HG03066 (cell line): ENCODE measurements around the gene CACUL1.
"Not testable (repeated sequence)": the region's sequence is repeated elsewhere in the genome, so short reads cannot be mapped to it uniquely, and the experiment has no call there.

ENCODE experiments used
- ATAC-seq: cut with Tn5 transposase; IDR thresholded peaks from one replicate; pipeline ENCODE4 v1.9.1; 2021; ENCODE audit warnings: low read depth; ENCODE audit not compliant: unreplicated experiment

The CACUL1 gene

GRCh38 chr10:118769898-118770600 lies 15.3 kb upstream of the CACUL1 start:
- ATAC-seq, result no peak

GRCh38 chr10:118768041-118768919 lies 13.5 kb upstream of the CACUL1 start:
- ATAC-seq, result no peak

GRCh38 chr10:118767297-118768040 lies 12.7 kb upstream of the CACUL1 start:
- no peak for ATAC-seq

GRCh38 chr10:118764195-118764594 lies 9.4 kb upstream of the CACUL1 start:
- ATAC-seq, result no peak

- no peak for ATAC-seq
Observed at GRCh38 chr10:118763202-118763988, 8.6 kb upstream of the CACUL1 start.

- no peak for ATAC-seq
Observed at GRCh38 chr10:118760265-118760664, 5.5 kb upstream of the CACUL1 start.

- ATAC-seq, result no peak
Observed at GRCh38 chr10:118758449-118758848, 3.7 kb upstream of the CACUL1 start.

GRCh38 chr10:118754229-118754555 lies 578 bp downstream of the CACUL1 start:
- peak; percentile 23 for ATAC-seq

- peak; percentile 10 for ATAC-seq
Observed at GRCh38 chr10:118753331-118754228, 1.2 kb downstream of the CACUL1 start.

GRCh38 chr10:118752409-118752808 lies 2.4 kb downstream of the CACUL1 start:
- ATAC-seq, result no peak

GRCh38 chr10:118751265-118751664 lies 3.5 kb downstream of the CACUL1 start:
- no peak for ATAC-seq

- no peak for ATAC-seq
Observed at GRCh38 chr10:118748041-118748440, 6.7 kb downstream of the CACUL1 start.

- ATAC-seq, result no peak
Observed at GRCh38 chr10:118746246-118746645, 8.5 kb downstream of the CACUL1 start.

- ATAC-seq, result no peak
Observed at GRCh38 chr10:118745056-118745455, 9.7 kb downstream of the CACUL1 start.

- ATAC-seq, result not testable (repeated sequence)
Observed at GRCh38 chr10:118744346-118744918, 10.3 kb downstream of the CACUL1 start.

- ATAC-seq, result no peak
Observed at GRCh38 chr10:118742782-118743181, 12.0 kb downstream of the CACUL1 start.

- ATAC-seq, result no peak
Observed at GRCh38 chr10:118742032-118742431, 12.7 kb downstream of the CACUL1 start.

- no peak for ATAC-seq
Observed at GRCh38 chr10:118738406-118738805, 16.4 kb downstream of the CACUL1 start.
